Measurements from ENCODE around the gene NEUROG2. TPM values are rescaled to one million over a fixed set of nuclear protein-coding genes. Genes with fewer than 3 reads are reported as not detected.

Gene NEUROG2
- polyA plus RNA-seq, 1 experiment: not detected

- no peak for DNase-seq (ENCODE audit: low read depth)
- no peak for TF ChIP-seq CTCF (IDR thresholded peaks at IDR 0.05; ENCODE audit: insufficient read depth, low read depth, low read length)
- no peaks in the 10 kb centered on the region for H3K36me3 ChIP-seq (ENCODE audit: control insufficient read depth, insufficient read depth, low read length)
- H3K27me3 ChIP-seq (ENCODE audit: control insufficient read depth, insufficient read depth, low read length): peaks cover 67% of the 10 kb centered on the region
- ChIA-PET CTCF (interaction anchor here (1.4 kb wide), 1 partner anchor 9 kb away, joined by 4 read pairs; no protein-coding TSS in a partner anchor), POLR2A (no interaction called here)
- no peak overlapping the region for H3K4me3 ChIP-seq (ENCODE audit: low read depth, low read length)
These were observed 1.9 kb downstream of the NEUROG2 start for GRCh38 chr4:112513971-112514646.

GRCh38 chr4:112511803-112512118 is 4.2 kb downstream of the NEUROG2 start:
- no peak for DNase-seq (ENCODE audit: low read depth)
- ChIA-PET CTCF (interaction anchor here (0.9 kb wide), 1 partner anchor 9 kb away, joined by 4 read pairs; no protein-coding TSS in a partner anchor), POLR2A (no interaction called here)
- TF ChIP-seq CTCF (IDR thresholded peaks at IDR 0.05; ENCODE audit: insufficient read depth, low read depth, low read length): no peak
- Histone ChIP-seq H3K36me3 (ENCODE audit: control insufficient read depth, insufficient read depth, low read length) (no peaks in the 10 kb centered on the region), H3K27me3 (ENCODE audit: control insufficient read depth, insufficient read depth, low read length) (peaks cover 61% of the 10 kb centered on the region), H3K4me3 (ENCODE audit: low read depth, low read length) (no peak overlapping the region)

DNA sequence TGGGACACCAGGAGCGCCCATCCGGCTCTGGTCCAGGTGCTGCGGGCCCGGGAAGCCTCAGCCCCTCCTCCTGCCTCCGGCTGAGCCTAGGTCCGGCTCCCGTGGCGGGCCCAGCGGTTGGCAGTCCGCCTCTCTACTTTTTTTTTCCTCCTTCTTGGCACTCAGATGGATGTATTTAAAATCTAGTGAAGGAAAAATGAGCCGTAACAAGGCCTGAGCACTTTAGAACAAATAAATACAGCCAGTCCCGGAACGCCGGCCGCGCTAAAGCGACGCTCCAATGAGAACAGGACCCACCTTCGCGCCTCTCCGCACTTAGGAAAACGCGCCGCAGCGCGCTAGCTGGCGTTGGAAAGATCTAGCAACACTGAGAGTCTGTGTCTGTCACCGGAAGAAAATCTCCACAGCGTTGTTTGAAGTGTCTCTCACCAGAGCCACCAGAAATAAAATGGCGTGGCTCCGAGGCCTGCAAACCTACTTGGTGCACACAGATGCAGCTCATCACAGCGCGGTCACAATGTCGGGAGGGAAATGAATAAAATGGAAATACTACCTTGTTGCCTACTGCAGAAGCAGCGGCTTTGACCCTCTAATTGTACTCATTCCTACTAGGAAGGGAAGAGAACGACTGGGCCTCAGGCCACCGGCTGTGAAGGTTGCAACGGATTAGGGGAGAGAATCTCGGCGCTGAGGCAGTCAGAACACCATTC is 4.7 kb downstream of the NEUROG2 start:
- TF ChIP-seq CTCF (IDR thresholded peaks at IDR 0.05; ENCODE audit: insufficient read depth, low read depth, low read length): no peak
- POLR2A ChIA-PET: no interaction called here
- Histone ChIP-seq H3K27me3 (ENCODE audit: control insufficient read depth, insufficient read depth, low read length) (peaks cover 65% of the 10 kb centered on the region), H3K36me3 (ENCODE audit: control insufficient read depth, insufficient read depth, low read length) (no peaks in the 10 kb centered on the region), H3K4me3 (ENCODE audit: low read depth, low read length) (no peak overlapping the region)
- CTCF ChIA-PET: interaction anchor here (0.6 to 0.9 kb wide), 3 partner anchors 8 to 14 kb away, joined by 3 to 4 read pairs (median 4); no protein-coding TSS in a partner anchor
- DNase-seq (ENCODE audit: low read depth): no peak

- Histone ChIP-seq H3K4me3 (ENCODE audit: low read depth, low read length) (no peak overlapping the region), H3K36me3 (ENCODE audit: control insufficient read depth, insufficient read depth, low read length) (no peaks in the 10 kb centered on the region), H3K27me3 (ENCODE audit: control insufficient read depth, insufficient read depth, low read length) (peaks cover 60% of the 10 kb centered on the region)
- no peak for TF ChIP-seq CTCF (IDR thresholded peaks at IDR 0.05; ENCODE audit: insufficient read depth, low read depth, low read length)
- no peak for DNase-seq (ENCODE audit: low read depth)
- CTCF ChIA-PET: interaction anchor here (0.6 to 0.7 kb wide), 2 partner anchors 9 to 15 kb away, joined by 3 to 4 read pairs; no protein-coding TSS in a partner anchor
- POLR2A ChIA-PET: interaction anchor here (0.6 kb wide), 1 partner anchor 142 kb away, joined by 3 read pairs; no protein-coding TSS in a partner anchor
These were observed 5.5 kb downstream of the NEUROG2 start for GRCh38 chr4:112510291-112511092.

Measured in BJ (cell line).